AG09309 (cell line): ENCODE results near the gene ZNF276.

Source experiments
- DNase-seq: peaks from one replicate; pipeline ENCODE4 v3.0.0-alpha.2; 2010; ENCODE audit warnings: low read depth
- H3K4me3 ChIP-seq: 2 replicates; pipeline ENCODE4 v1.5.1; 2011; ENCODE audit warnings: mild to moderate bottlenecking, low read depth, low read length, moderate library complexity; ENCODE audit not compliant: control insufficient read depth
- TF ChIP-seq, protein P1 (sequence below): IDR thresholded peaks from 2 replicates; pipeline ENCODE4 v1.5.1; 2011; ENCODE audit warnings: mild to moderate bottlenecking, low read depth, low read length, inconsistent platforms; ENCODE audit not compliant: insufficient read depth, control insufficient read depth; ENCODE audit errors: missing control alignments

ZNF276 gene

DNA sequence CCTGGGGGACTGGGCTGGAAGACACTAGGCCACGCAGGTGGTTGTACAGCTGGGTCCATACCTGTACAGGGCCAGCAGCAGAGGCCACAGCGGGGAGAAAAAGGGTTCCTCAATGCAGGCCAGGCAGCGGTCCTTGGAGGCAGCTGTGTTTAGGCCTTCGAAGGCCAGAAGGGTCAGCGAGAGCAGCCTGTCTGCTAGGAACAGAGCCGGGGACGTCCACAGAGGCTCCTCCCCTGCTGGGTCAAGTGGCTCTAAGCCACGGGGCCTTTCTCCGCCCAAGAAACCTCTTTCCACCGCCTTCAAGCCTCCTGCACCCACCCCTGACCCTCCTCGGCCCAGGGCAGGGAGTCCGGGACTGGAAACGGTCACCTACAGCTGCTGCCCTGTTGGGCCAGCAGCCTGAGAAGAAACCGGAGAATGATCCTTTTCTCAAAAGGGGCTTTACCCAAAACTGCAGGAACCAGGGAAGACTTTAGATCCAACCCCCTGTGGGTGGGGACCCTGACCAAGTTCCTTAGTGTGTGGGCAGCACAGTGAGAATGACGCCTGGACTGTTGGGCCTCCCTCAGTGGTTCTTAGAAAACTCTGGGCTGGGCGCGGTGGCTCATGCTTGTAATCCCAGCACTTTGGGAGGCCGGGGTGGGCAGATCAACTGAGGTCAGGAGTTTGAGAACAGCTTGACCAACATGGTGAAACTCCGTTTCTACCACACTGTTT lies 11.5 kb upstream of the ZNF276 start:
- TF ChIP-seq, protein P1, sequence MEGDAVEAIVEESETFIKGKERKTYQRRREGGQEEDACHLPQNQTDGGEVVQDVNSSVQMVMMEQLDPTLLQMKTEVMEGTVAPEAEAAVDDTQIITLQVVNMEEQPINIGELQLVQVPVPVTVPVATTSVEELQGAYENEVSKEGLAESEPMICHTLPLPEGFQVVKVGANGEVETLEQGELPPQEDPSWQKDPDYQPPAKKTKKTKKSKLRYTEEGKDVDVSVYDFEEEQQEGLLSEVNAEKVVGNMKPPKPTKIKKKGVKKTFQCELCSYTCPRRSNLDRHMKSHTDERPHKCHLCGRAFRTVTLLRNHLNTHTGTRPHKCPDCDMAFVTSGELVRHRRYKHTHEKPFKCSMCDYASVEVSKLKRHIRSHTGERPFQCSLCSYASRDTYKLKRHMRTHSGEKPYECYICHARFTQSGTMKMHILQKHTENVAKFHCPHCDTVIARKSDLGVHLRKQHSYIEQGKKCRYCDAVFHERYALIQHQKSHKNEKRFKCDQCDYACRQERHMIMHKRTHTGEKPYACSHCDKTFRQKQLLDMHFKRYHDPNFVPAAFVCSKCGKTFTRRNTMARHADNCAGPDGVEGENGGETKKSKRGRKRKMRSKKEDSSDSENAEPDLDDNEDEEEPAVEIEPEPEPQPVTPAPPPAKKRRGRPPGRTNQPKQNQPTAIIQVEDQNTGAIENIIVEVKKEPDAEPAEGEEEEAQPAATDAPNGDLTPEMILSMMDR = no peak
- H3K4me3 ChIP-seq = no peak overlapping the region
- no peak for DNase-seq

DNA sequence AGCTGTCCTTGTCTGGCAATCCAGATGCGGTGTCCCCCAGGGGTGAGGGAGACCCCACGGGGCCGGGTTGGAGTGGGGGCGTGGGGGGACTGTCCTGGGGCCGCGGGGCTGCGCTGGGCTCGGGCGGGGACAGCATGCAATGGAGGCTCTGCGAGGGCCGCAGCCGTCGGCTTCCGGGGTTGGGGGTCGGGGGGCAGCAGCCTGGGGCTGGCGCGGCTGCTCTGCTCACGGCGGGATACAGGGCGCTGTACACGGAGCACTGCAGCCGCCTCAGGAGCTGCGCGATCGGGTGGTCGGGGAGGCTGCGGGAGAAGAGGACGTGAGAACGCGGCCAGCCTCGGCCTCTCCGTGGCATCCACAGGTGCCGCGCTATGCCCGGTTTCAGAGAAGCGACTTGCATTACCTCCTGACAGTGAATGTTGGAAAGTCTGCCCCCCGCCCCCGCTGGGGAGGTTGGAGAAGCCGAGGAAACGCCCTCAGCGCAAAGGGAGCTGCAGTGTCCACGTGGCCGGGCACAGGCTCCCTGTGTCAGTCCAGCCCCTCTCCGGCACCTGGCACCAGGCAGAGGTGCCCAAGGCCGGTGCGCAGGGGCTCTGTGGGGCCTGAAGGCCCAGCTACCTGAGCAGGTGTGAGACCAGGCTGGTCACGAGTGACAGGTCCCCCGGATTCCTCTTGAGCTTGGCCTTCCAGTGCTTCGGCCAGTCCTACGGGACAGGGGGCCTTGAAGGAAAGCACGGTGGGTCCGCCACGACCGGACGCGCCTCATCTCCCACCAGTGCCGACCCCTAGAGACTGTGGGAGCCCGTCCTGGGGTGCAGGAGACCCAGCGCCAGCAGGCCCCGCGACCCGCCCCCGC lies 10.4 kb upstream of the ZNF276 start:
- TF ChIP-seq, protein P1 = no peak
- DNase-seq = no peak
- no peak overlapping the region for H3K4me3 ChIP-seq

DNA sequence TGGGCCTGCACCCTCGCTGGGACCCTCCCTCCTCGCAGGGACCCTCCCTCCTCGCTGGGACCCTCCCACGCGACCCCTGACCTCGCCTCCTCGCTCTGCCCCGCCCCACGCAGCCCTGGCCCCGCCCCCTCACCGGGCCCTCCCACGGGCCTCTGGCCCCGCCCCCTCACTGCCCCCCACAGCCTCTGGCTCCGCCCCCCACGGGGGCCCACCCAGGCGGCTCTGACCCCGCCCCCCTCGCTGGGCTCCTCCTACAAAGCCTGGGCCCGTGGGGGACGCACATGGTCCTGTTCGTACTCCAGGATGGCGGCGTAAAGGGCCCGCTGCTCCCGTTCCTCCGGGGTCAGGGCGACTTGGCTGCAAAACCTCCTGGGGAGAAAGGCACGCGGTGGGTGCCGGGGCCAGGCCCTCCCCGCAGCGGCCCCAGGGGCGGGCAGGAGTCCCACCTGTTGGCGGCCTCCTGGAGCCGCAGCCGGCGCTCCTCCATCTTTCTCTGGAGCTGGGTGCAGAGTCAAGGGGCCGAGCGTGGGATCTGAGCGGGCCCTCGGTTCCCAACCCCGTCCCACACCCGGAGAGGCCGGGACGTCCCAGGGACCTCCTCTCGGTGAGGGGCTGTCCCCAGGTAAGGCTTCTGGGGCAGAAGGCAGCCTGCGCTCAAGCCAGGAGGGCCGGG lies 9.6 kb upstream of the ZNF276 start:
- peak overlapping the region; percentile 42 for H3K4me3 ChIP-seq
- TF ChIP-seq, protein P1 = no peak
- DNase-seq = no peak

DNA sequence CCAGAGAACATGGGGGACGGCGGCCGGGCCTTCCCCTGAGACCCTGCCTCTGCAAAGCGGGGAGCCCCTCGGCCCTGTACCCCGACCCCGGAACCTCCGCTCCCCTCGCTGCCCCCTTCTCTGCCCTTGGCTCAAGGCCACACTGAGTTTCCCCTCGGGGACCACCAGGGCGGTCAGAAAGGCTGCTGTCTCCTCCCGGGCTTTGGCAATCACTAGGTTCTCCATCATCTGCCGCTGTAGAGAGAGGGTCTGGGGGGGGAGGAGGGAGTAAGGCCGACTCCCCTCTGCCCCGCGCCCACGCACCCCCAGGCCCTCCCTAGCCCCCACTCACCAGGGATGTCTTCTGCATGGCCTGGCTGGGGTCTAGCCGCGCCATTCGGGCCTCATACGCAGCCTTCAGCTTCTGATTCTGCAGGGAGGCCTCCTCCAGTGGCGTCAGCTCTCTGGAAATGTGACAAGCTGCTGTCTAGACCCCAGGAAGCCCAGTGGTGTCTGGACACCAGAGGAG lies 9.0 kb upstream of the ZNF276 start:
- peak overlapping the region; percentile 42 for H3K4me3 ChIP-seq
- DNase-seq = no peak
- TF ChIP-seq, protein P1 = no peak

DNA sequence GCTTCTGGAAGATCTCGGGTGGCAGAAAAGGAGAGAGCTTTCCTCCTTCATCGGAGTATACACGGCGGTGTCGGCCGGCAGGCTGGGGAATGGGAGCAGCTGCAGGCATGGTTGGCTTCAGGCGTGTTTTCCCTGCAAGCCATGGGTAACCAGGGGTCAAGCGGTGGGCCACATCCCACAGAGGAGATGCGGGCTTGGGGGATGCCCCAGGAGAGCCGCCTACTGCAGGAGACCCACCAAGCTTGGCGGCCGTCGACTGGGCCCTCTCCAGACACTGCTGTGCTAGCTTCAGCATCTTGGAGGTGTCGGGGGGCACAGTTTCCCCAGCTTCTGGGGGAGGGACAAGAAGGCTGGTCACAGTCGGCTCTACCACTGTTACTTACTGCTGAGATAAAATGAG lies 4.8 kb upstream of the ZNF276 start:
- no peak for DNase-seq
- no peak overlapping the region for H3K4me3 ChIP-seq
- TF ChIP-seq, protein P1 = no peak

DNA sequence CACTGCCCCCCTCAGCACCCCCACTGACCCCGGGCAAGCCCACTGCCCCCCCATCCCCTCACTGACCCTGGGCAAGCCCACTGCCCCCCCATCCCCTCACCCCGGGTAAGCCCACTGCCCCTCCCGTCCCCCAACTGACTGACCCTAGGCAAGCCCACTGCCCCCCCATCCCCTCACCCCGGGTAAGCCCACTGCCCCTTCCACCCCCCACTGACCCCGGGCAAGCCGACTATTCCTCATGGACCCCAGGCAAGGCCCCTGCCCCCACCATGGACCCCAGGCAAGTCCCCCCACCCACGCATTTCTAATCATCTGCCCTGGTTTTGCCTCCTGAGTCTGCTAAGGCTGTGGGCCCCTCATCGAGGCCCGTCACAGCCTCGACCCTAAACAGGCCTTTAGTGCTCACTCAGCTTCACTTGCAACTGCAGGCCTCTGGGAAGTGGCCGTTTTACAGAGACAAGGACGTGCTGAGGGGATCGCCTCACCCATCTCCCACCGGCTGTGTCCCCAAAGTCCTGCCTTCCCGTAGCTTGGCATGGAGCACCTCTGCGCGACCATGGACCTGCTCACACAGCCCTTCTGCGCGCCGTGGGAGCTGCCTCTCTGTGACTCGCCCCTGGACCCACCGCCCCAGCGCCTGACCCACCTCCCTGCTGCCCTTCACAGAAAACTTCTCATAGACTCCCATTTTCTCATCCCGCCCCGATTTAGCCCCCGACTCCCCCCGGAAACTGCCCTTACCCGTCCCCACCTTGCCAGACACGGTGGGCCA lies 4.2 kb upstream of the ZNF276 start:
- H3K4me3 ChIP-seq = no peak overlapping the region
- DNase-seq = no peak

More for the DNA sequence above, 4.2 kb upstream of the ZNF276 start:
- TF ChIP-seq, protein P1 = no peak
